Heart right ventricle (tissue), 16 donors: ENCODE measurements around the gene PHRF1. TPM values are rescaled to one million over a fixed set of nuclear protein-coding genes. Genes with fewer than 3 reads are reported as not detected.

Experiments used
- ATAC-seq, 8 donors: fragments of 200-7000 bp; cut with Tn5 transposase; one replicate each; pipeline ENCODE4 v1.9.1; 2020; ENCODE audit warnings: mild to moderate bottlenecking in 8 of 8, moderate library complexity in 8 of 8, moderate number of reproducible peaks in 1 of 8
- DNase-seq, 2 donors: peaks; one replicate each; pipeline ENCODE4 v3.0.0-alpha.2; 2020
- H3K27ac ChIP-seq, 10 donors: fragments of 200-600 bp; sonication (generic) in 2 of 10; one replicate each; pipeline versions ENCODE4 v1.5.0 to v1.8.0; 2020 to 2022; ENCODE audit warnings: mild to moderate bottlenecking in 3 of 10
- H3K27me3 ChIP-seq, 7 donors: fragments of 200-600 bp; one replicate each; pipeline ENCODE4 v1.8.0; 2021 to 2022; ENCODE audit warnings: mild to moderate bottlenecking in 2 of 7
- H3K36me3 ChIP-seq, 9 donors: fragments of 200-600 bp; sonication (generic) in 1 of 9; one replicate each; pipeline versions ENCODE4 v1.5.0 to v1.8.0; 2020 to 2022; ENCODE audit warnings: mild to moderate bottlenecking in 2 of 9
- H3K4me1 ChIP-seq, 9 donors: fragments of 200-600 bp; sonication (generic) in 1 of 9; one replicate each; pipeline versions ENCODE4 v1.5.0 to v1.8.0; 2020 to 2022; ENCODE audit warnings: mild to moderate bottlenecking in 4 of 9
- H3K4me3 ChIP-seq, 10 donors: fragments of 200-600 bp; sonication (generic) in 2 of 10; one replicate each; pipeline versions ENCODE4 v1.5.0 to v1.8.0; 2020 to 2022; ENCODE audit warnings: mild to moderate bottlenecking in 7 of 10, moderate library complexity in 2 of 10
- H3K9me3 ChIP-seq, 11 donors: fragments of 200-600 bp in 10 of 11; sonication (generic) in 2 of 11; one replicate each; pipeline versions ENCODE4 v1.5.0 to v1.8.0; 2013 to 2022; ENCODE audit warnings: mild to moderate bottlenecking in 2 of 11, control low read depth in 1 of 11, moderate library complexity in 1 of 11
- WGBS, 2 donors: extraction: QIAGEN DNeasy Blood & Tissue Kit; methylation state at CpG; one replicate each; pipeline ENCODE4 v1.1.7; 2013; ENCODE audit warnings: inconsistent platforms in 1 of 2; 5-methylcytosine and 5-hydroxymethylcytosine counted together
- intact Hi-C, 10 donors: fragments of 100-400 bp; cut with DNase I; formaldehyde crosslinking; loops; one replicate each; pipeline versions ENCODE4 v1.11.1 to v1.14.2; 2022
- polyA plus RNA-seq, 2 donors: library from polyadenylated mRNA; stranded (reverse); fragments of 200-250 nt; gene quantifications; one replicate each; pipeline ENCODE4 v1.2.3, GENCODE V29; 2013
- total RNA-seq, 10 donors: library from RNA; stranded (reverse); fragmentation: NEBNext Ultra II Directional in 3 of 10; extraction: Animal tissue kit (Norgen Biotek cat#: 25700) in 3 of 10; gene quantifications; one replicate each; pipeline versions ENCODE4 v1.2.1 to v1.2.4, GENCODE V29; 2021 to 2023
- TF ChIP-seq, protein P1 (sequence below), 9 donors: fragments of 200-600 bp; sonication (generic) in 2 of 9; IDR thresholded peaks; one replicate each; pipeline versions ENCODE4 v1.5.0 to v1.8.0; 2021 to 2022; ENCODE audit warnings: antibody characterized with exemption in 9 of 9, mild to moderate bottlenecking in 5 of 9, moderate library complexity in 1 of 9
- donor health status: Arrhythmogenic right ventricular cardiomyopathy.
- donor health status: ischemic (EF 13 %, LVEDD 7.1; RV severe dilation, severe dysfunction).
- donor health status: healthy with polysubstance abuse.
- donor health status: DM: no; HTN: yes; CAD: no.
- donor health status: DM: no; HTN: no; CAD: no.
- donor health status: ischemic (EF 25% LVEDD 6.9; RV normal size, moderate dysfunction).
- donor health status: ischemic (EF 25% LVEDD 5.7; RV mildly dilated, moderate dysfunction).
- donor health status: healthy.
- donor health status: DM: yes; HTN: yes; CAD: no.
- donor health status: Ischemic cardiomyopathy.
- donor health status: ischemic (EF 35%, LVEDD 5.7; RV mildly dilated, moderate dysfunction).
- donor health status: nonischemic (EF 11% LVEDD 7.7; RV severe dilation, severe dysfunction).
- donor health status: DM: yes; HTN: yes; CAD: no.
- donor health status: PGD.
- donor health status: ischemic (EF 29% LVEDD 5.4; RV normal size, mild dysfunction).
- donor health status: nonischemic (EF 23%, LVEDD 6.1; RV moderate dilation, normal function).

Gene PHRF1
- total and polyA plus RNA-seq, 12 donors, result 10.5 to 23.0 (median 18.5) TPM

DNA sequence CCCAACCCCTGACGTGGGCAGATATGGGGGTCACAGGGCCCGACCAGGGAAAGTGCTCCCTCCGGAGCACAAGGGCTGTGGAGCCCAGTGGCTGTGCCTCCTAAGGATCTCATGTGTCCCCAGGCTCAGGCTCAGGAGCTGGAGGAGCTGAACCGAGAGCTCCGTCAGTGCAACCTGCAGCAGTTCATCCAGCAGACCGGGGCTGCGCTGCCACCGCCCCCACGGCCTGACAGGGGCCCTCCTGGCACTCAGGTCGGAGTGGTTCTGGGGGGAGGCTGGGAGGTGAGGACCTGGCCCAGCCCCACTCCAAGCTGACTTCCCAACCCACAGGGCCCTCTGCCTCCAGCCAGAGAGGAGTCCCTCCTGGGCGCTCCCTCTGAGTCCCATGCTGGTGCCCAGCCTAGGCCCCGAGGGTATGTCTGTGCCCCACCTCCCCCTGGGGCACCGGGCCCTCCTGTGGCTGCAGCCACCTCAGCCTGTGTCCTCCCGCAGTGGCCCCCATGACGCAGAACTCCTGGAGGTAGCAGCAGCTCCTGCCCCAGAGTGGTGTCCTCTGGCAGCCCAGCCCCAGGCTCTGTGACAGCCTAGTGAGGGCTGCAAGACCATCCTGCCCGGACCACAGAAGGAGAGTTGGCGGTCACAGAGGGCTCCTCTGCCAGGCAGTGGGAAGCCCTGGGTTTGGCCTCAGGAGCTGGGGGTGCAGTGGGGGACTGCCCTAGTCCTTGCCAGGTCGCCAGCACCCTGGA lies 13.0 kb upstream of the PHRF1 start:
- DNase-seq, result no peak
- ATAC-seq, result no peak
- Histone ChIP-seq H3K4me1 (peaks cover 7 to 33% (median 24%) of the 10 kb centered on the region in 9 donors), H3K27ac (no peak overlapping the region), H3K9me3 (no peaks in the 10 kb centered on the region), H3K36me3 (peaks cover 0 to 8% (median 0%) of the 10 kb centered on the region in 9 donors), H3K4me3 (no peak overlapping the region), H3K27me3 (peaks cover 0 to 18% (median 11%) of the 10 kb centered on the region in 7 donors)
- TF ChIP-seq, protein P1, sequence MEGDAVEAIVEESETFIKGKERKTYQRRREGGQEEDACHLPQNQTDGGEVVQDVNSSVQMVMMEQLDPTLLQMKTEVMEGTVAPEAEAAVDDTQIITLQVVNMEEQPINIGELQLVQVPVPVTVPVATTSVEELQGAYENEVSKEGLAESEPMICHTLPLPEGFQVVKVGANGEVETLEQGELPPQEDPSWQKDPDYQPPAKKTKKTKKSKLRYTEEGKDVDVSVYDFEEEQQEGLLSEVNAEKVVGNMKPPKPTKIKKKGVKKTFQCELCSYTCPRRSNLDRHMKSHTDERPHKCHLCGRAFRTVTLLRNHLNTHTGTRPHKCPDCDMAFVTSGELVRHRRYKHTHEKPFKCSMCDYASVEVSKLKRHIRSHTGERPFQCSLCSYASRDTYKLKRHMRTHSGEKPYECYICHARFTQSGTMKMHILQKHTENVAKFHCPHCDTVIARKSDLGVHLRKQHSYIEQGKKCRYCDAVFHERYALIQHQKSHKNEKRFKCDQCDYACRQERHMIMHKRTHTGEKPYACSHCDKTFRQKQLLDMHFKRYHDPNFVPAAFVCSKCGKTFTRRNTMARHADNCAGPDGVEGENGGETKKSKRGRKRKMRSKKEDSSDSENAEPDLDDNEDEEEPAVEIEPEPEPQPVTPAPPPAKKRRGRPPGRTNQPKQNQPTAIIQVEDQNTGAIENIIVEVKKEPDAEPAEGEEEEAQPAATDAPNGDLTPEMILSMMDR (IDR thresholded peaks at IDR 0.05), result no peak
- 90 to 91% methylated on average over 18 of the region's 18 CpGs for WGBS, 2 donors
- intact Hi-C loops, result no loop called here

DNA sequence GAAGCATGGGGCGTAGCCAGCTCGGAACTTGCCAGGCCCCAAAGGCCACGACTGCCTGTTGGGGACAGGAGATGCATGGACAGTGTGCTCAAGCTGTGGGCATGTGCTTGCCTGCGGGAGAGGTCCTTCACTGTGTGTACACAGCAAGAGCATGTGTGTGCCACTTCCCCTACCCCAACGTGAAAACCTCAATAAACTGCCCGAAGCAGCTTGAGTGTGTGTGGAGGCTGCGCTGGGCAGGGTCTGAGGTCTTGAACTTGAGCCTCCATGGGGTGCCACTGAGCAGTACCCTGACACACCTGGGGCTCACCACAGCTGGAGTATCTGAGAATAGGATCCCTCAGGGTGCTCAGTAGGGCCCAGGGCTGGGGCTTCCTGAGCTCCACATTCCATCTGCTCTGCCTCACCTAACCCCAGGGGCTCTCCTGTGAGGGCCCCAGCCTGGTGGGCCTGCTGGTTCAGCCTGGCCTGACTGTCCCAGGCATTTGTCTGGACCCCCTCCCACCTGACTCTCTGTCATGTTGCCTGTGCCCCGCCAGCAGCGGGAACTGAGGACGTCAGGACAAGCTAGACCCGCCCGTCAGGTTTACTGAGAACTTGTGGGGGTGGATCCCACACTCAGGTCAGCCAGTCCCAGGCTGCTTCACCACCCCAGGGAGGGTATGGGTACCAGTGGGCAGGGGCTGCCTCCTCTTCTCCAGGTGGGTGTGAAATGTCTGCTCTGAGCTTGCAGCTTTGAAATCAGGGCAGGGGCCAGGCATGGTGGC lies 12.3 kb upstream of the PHRF1 start:
- Histone ChIP-seq H3K4me3 (no peak overlapping the region), H3K9me3 (no peaks in the 10 kb centered on the region), H3K4me1 (peaks cover 7 to 34% (median 26%) of the 10 kb centered on the region in 9 donors), H3K27me3 (peaks cover 0 to 12% (median 5%) of the 10 kb centered on the region in 7 donors), H3K36me3 (peaks cover 0 to 8% (median 0%) of the 10 kb centered on the region in 9 donors), H3K27ac (no peak overlapping the region)
- intact Hi-C loops, result no loop called here
- WGBS, 2 donors, result 90 to 91% methylated on average over 12 of the region's 12 CpGs
- ATAC-seq, result no peak
- no peak for DNase-seq
- TF ChIP-seq, protein P1 (IDR thresholded peaks at IDR 0.05), result no peak

DNA sequence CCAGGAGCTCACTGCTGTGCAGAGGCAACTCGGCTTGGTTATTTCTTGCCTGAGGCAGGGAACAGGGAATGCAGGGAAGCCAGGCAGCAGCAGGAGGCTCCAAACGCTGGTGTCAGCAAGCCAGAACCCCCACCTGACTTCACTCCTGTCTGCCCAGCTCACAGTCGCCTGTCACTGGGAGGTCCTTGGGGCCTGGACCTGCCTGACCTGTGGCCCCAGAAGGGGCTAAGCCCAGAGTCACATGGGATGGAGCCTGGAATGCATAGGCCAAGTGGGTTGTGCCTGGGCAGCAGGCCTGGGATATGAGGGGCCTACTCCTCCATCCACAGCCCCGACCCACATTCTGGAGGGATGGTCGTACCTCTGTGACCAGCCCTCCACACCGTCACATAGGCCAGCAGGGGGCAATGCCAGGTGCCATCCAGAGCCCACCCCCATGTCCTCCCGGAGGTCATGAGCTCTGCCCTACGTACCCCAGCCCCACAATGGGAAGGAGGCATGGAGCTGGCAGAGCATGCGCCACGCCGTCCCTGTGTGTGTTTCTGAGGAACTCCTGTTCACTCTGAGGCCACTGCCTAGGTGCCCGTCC lies 10.3 kb upstream of the PHRF1 start:
- 80 to 83% methylated on average over 12 of the region's 12 CpGs for WGBS, 2 donors
- ATAC-seq (no peak), DNase-seq (no peak)
- intact Hi-C loops, result no loop called here
- H3K27me3 ChIP-seq, result no peaks in the 10 kb centered on the region
- peaks cover 8 to 34% (median 27%) of the 10 kb centered on the region in 9 donors for H3K4me1 ChIP-seq
- H3K36me3 ChIP-seq, result peaks cover 0 to 8% (median 0%) of the 10 kb centered on the region in 9 donors
- H3K4me3 ChIP-seq, result no peak overlapping the region
- H3K27ac ChIP-seq, result no peak overlapping the region
- H3K9me3 ChIP-seq, result no peaks in the 10 kb centered on the region
- TF ChIP-seq, protein P1 (IDR thresholded peaks at IDR 0.05), result no peak

DNA sequence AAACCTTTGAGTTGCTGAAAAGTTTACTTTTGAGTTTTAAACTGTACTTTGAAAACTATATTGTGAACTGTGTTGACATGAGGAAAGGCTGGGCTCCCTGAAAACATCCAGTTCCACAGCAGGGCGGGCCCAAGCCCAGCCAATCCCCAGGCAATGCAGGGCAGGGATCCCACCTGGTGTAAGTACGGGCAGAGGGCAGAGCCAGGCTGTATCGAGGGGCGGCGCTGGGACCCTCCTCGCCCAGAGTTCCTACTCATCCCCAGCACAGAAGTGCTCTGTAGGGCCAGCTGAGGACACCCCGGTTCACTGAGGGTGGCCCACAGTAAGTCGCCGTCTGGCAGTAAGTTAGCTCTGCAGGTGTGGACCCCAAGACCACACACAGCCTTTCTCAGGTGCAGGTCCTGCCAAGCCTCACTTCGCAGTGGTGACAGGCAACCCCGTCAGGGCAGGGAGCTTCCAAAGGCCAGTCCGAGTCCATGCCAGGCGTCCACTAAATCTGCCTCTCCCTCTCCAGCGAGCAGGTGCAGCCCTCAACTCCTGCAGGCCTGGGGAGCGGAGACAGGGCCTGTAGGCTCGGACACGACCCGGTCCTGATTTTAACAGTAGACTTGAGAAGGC lies 9.2 kb upstream of the PHRF1 start:
- Histone ChIP-seq H3K27me3 (no peaks in the 10 kb centered on the region), H3K4me1 (peaks cover 6 to 25% (median 18%) of the 10 kb centered on the region in 9 donors), H3K4me3 (peak overlapping the region in 8 of 10 donors; percentile 47 to 80 (median 74)), H3K36me3 (peaks cover 0 to 8% (median 0%) of the 10 kb centered on the region in 9 donors), H3K9me3 (no peaks in the 10 kb centered on the region), H3K27ac (peak overlapping the region in 6 of 10 donors; percentile 80 to 100 (median 98))
- intact Hi-C loops, result no loop called here
- ATAC-seq (no peak), DNase-seq (no peak)
- WGBS, 2 donors, result 77 to 79% methylated on average over 18 of the region's 18 CpGs
- TF ChIP-seq, protein P1 (IDR thresholded peaks at IDR 0.05), result no peak
